WTC11 (cell line): ENCODE data around the gene NSMF. TPM values are rescaled to one million over a fixed set of nuclear protein-coding genes. Genes with fewer than 3 reads are reported as not detected.

Experiments
- ATAC-seq: fragments of 200-7000 bp; cut with Tn5 transposase; 2 replicates; pipeline ENCODE4 v1.10.0; 2021; ENCODE audit warnings: mild to moderate bottlenecking, moderate library complexity
- CTCF ChIA-PET: fragments of 300-600 bp; sonication (Branson Sonifier 250); formaldehyde crosslinking; loops from one replicate; lab custom pipeline; 2021; ENCODE audit warnings: antibody characterized with exemption; lab: Charles Lee
- POLR2A ChIA-PET: fragments of 350-600 bp; sonication (Branson Sonifier 250); formaldehyde crosslinking; loops from one replicate; lab custom pipeline; 2021; ENCODE audit warnings: antibody characterized with exemption; lab: Charles Lee
- DNase-seq: peaks from one replicate; pipeline ENCODE4 v3.0.0; 2021; ENCODE audit warnings: low spot score
- H3K27ac Mint-ChIP-seq: 2 replicates; pipeline ENCODE4 v1.8.0; 2021; ENCODE audit warnings: mixed read lengths
- H3K27me3 Mint-ChIP-seq: 2 replicates; pipeline ENCODE4 v1.8.0; 2021; ENCODE audit warnings: low read depth, mild to moderate bottlenecking, moderate library complexity, mixed read lengths
- H3K36me3 Mint-ChIP-seq: 2 replicates; pipeline ENCODE4 v1.8.0; 2021; ENCODE audit warnings: mixed read lengths
- H3K4me1 Mint-ChIP-seq: 2 replicates; pipeline ENCODE4 v1.8.0; 2022; ENCODE audit warnings: mixed read lengths
- H3K4me3 Mint-ChIP-seq: 2 replicates; pipeline ENCODE4 v1.8.0; 2021; ENCODE audit warnings: mild to moderate bottlenecking, moderate library complexity, mixed read lengths
- H3K9me3 Mint-ChIP-seq: 2 replicates; pipeline ENCODE4 v1.8.0; 2021; ENCODE audit warnings: mixed read lengths
- AFF4 ChIP-seq: sonication (generic); formaldehyde crosslinking; IDR thresholded peaks from 2 replicates; pipeline ENCODE4 v1.8.1; 2023; ENCODE audit warnings: mild to moderate bottlenecking, missing genetic modification reagents, borderline replicate concordance
- ARID4B ChIP-seq: sonication (generic); formaldehyde crosslinking; IDR thresholded peaks from 2 replicates; pipeline ENCODE4 v1.8.0; 2023; ENCODE audit warnings: missing genetic modification reagents, mild to moderate bottlenecking, borderline replicate concordance
- ATF1 ChIP-seq: sonication (generic); formaldehyde crosslinking; IDR thresholded peaks from 2 replicates; pipeline ENCODE4 v1.8.1; 2023; ENCODE audit warnings: mild to moderate bottlenecking, moderate library complexity, missing genetic modification reagents
- ATF3 ChIP-seq: sonication (generic); formaldehyde crosslinking; conservative IDR thresholded peaks from 2 replicates; pipeline ENCODE4 v1.8.1; 2022; ENCODE audit warnings: mild to moderate bottlenecking, missing genetic modification reagents
- EMX1 ChIP-seq: fragments of 250-450 bp; sonication (Bioruptor Pico); IDR thresholded peaks from 2 replicates; pipeline ENCODE4 v1.8.0; 2021; ENCODE audit warnings: mild to moderate bottlenecking
- FOXK1 ChIP-seq: sonication (generic); formaldehyde crosslinking; IDR thresholded peaks from 2 replicates; pipeline ENCODE4 v1.8.0; 2022; ENCODE audit warnings: mild to moderate bottlenecking, moderate library complexity, missing genetic modification reagents
- FOXP1 ChIP-seq: sonication (generic); formaldehyde crosslinking; IDR thresholded peaks from 2 replicates; pipeline ENCODE4 v1.8.0; 2022; ENCODE audit warnings: missing genetic modification reagents, mild to moderate bottlenecking, moderate library complexity, borderline replicate concordance
- FOXP4 ChIP-seq: sonication (generic); formaldehyde crosslinking; IDR thresholded peaks from 2 replicates; pipeline ENCODE4 v1.8.0; 2022; ENCODE audit warnings: mild to moderate bottlenecking, missing genetic modification reagents
- GTF2I ChIP-seq: fragments of 250-450 bp; sonication (Bioruptor Pico); conservative IDR thresholded peaks from 2 replicates; pipeline ENCODE4 v1.4.0; 2021; ENCODE audit warnings: mild to moderate bottlenecking
- NFATC4 ChIP-seq: fragments of 250-450 bp; sonication (Bioruptor Pico); IDR thresholded peaks from 2 replicates; pipeline ENCODE4 v1.9.0; 2021; ENCODE audit warnings: mild to moderate bottlenecking
- NR2C2 ChIP-seq: sonication (generic); formaldehyde crosslinking; IDR thresholded peaks from 2 replicates; pipeline ENCODE4 v1.8.0; 2022; ENCODE audit warnings: mild to moderate bottlenecking, missing genetic modification reagents
- PRRX2 ChIP-seq: fragments of 250-450 bp; sonication (Bioruptor Pico); IDR thresholded peaks from 2 replicates; pipeline ENCODE4 v1.8.0; 2021; ENCODE audit warnings: mild to moderate bottlenecking
- SMAD3 ChIP-seq: sonication (generic); formaldehyde crosslinking; IDR thresholded peaks from 2 replicates; pipeline ENCODE4 v1.8.0; 2022; ENCODE audit warnings: missing genetic modification reagents, mild to moderate bottlenecking, borderline replicate concordance
- TCF7 ChIP-seq: sonication (generic); formaldehyde crosslinking; IDR thresholded peaks from 2 replicates; pipeline ENCODE4 v1.8.0; 2022; ENCODE audit warnings: mild to moderate bottlenecking, low read depth, missing genetic modification reagents, moderate library complexity
- TEAD1 ChIP-seq: sonication (generic); formaldehyde crosslinking; IDR thresholded peaks from 2 replicates; pipeline ENCODE4 v1.8.0; 2022; ENCODE audit warnings: mild to moderate bottlenecking, missing genetic modification reagents
- ZBTB21 ChIP-seq: sonication (generic); formaldehyde crosslinking; IDR thresholded peaks from 2 replicates; pipeline ENCODE4 v1.8.1; 2023; ENCODE audit warnings: mild to moderate bottlenecking, missing genetic modification reagents, borderline replicate concordance
- ZNF219 ChIP-seq: sonication (generic); formaldehyde crosslinking; IDR thresholded peaks from 2 replicates; pipeline ENCODE4 v1.8.0; 2023; ENCODE audit warnings: missing genetic modification reagents, mild to moderate bottlenecking, borderline replicate concordance
- ZNF281 ChIP-seq: sonication (generic); formaldehyde crosslinking; IDR thresholded peaks from 2 replicates; pipeline ENCODE4 v1.8.0; 2023; ENCODE audit warnings: mild to moderate bottlenecking, missing genetic modification reagents
- ZNF396 ChIP-seq: fragments of 250-450 bp; sonication (Bioruptor Pico); IDR thresholded peaks from 2 replicates; pipeline ENCODE4 v1.8.0; 2021; ENCODE audit warnings: mild to moderate bottlenecking, moderate library complexity, borderline replicate concordance
- ZNF416 ChIP-seq: fragments of 250-450 bp; sonication (Bioruptor Pico); IDR thresholded peaks from 2 replicates; pipeline ENCODE4 v1.9.0; 2021; ENCODE audit warnings: mild to moderate bottlenecking, inconsistent platforms
- total RNA-seq: library from RNA; stranded (reverse); gene quantifications from 3 replicates; pipeline ENCODE4 v1.2.3, GENCODE V29; 2021

The NSMF gene
- total RNA-seq, 1 experiment from 2014 or later: 61.9 TPM

GRCh38 chr9:137436761-137437600 is 22.2 kb downstream of the NSMF start:
- TF ChIP-seq AFF4 (CRISPR knock-in tag): no peak
- TF ChIP-seq TEAD1: no peak
- TF ChIP-seq ATF3 (CRISPR knock-in tag): no peak
- no peak for TF ChIP-seq ZNF416 (CRISPR knock-in tag)
- no peak for TF ChIP-seq SMAD3
- no peak for TF ChIP-seq FOXP1
- TF ChIP-seq ZNF219 (CRISPR knock-in tag): no peak
- no peak for TF ChIP-seq ZNF396 (CRISPR knock-in tag)
- no peak for TF ChIP-seq PRRX2 (CRISPR knock-in tag)
- TF ChIP-seq FOXK1 (CRISPR knock-in tag): no peak
- no peak for TF ChIP-seq GTF2I (CRISPR knock-in tag)
- TF ChIP-seq ZBTB21 (CRISPR knock-in tag): no peak
- no peak for TF ChIP-seq ATF1 (CRISPR knock-in tag)
- DNase-seq (peak; percentile 10), ATAC-seq (no peak)
- H3K27ac Mint-ChIP-seq: no peak overlapping the region
- CTCF ChIA-PET: interaction anchor here (1.2 to 1.8 kb wide), 3 partner anchors 14 to 150 kb away, joined by 3 to 14 read pairs (median 3); partner anchors contain the start of genes EXD3, NOXA1 and NRARP
- H3K9me3 Mint-ChIP-seq: no peaks in the 10 kb centered on the region
- H3K36me3 Mint-ChIP-seq: no peaks in the 10 kb centered on the region
- no peak overlapping the region for H3K4me3 Mint-ChIP-seq
- H3K27me3 Mint-ChIP-seq: no peaks in the 10 kb centered on the region
- peaks cover 1% of the 10 kb centered on the region; the same call in 1 of the 2 replicates for H3K4me1 Mint-ChIP-seq
- POLR2A ChIA-PET: interaction anchor here (0.6 kb wide), 1 partner anchor 105 kb away, joined by 3 read pairs; no protein-coding TSS in a partner anchor

GRCh38 chr9:137435980-137436760 is 23.0 kb downstream of the NSMF start:
- peak; percentile 11 for DNase-seq
- Mint-ChIP-seq H3K27me3 (no peaks in the 10 kb centered on the region), H3K9me3 (no peaks in the 10 kb centered on the region), H3K36me3 (no peaks in the 10 kb centered on the region), H3K4me1 (no peaks in the 10 kb centered on the region), H3K27ac (no peak overlapping the region), H3K4me3 (no peak overlapping the region)
- POLR2A ChIA-PET: no interaction called here
- CTCF ChIA-PET: interaction anchor here (1.0 to 1.8 kb wide), 3 partner anchors 13 to 150 kb away, joined by 3 to 14 read pairs (median 3); partner anchors contain the start of genes EXD3 and NOXA1
- ATAC-seq: no peak
- TF ChIP-seq EMX1: no peak
- no peak for TF ChIP-seq FOXP4
- no peak for TF ChIP-seq ZNF281 (CRISPR knock-in tag)
- TF ChIP-seq SMAD3: no peak
- no peak for TF ChIP-seq NFATC4 (CRISPR knock-in tag)
- no peak for TF ChIP-seq TCF7
- TF ChIP-seq NR2C2 (CRISPR knock-in tag): no peak
- no peak for TF ChIP-seq ARID4B (CRISPR knock-in tag)
